K562 (cell line): ENCODE results near the gene RAD54L. TPM values are rescaled to one million over a fixed set of nuclear protein-coding genes. Genes with fewer than 3 reads are reported as not detected.

Experiments
- CBX3 ChIP-seq, 2 experiments: IDR thresholded peaks; 1 replicate in 1 of 2; 2 replicates in 1 of 2; pipeline ENCODE4 v1.6.1; 2012; ENCODE audit warnings: inconsistent platforms in 2 of 2, low read length in 2 of 2, borderline replicate concordance in 1 of 2, control low read depth in 1 of 2
- GATAD2B ChIP-seq: fragments of 450-650 bp; IDR thresholded peaks from 2 replicates; pipeline ENCODE4 v1.6.1; 2017; ENCODE audit warnings: mild to moderate bottlenecking, borderline replicate concordance
- MAX ChIP-seq: sonication (generic); formaldehyde crosslinking; IDR thresholded peaks from 2 replicates; pipeline ENCODE4 v1.9.0; 2022; ENCODE audit warnings: mild to moderate bottlenecking, missing genetic modification reagents
- MTA3 ChIP-seq: fragments of 450-650 bp; formaldehyde crosslinking; IDR thresholded peaks from 2 replicates; pipeline ENCODE4 v1.6.1; 2017; ENCODE audit warnings: mild to moderate bottlenecking, borderline replicate concordance
- NR0B1 ChIP-seq: fragments of 450-650 bp; IDR thresholded peaks from one replicate; pipeline ENCODE4 v1.6.1; 2018; ENCODE audit warnings: mild to moderate bottlenecking, moderate library complexity; ENCODE audit not compliant: partially characterized antibody
- NR2C2 ChIP-seq, 2 experiments: fragments of 200-800 bp in 1 of 2; sonication (Bioruptor generic) in 1 of 2; sonication (generic) in 1 of 2; formaldehyde crosslinking in 1 of 2; IDR thresholded peaks; 2 replicates each; pipeline versions ENCODE4 v1.6.1 to v1.8.0; 2016 to 2022; ENCODE audit warnings: mild to moderate bottlenecking in 1 of 2, missing compliant biosample characterization in 1 of 2, missing genetic modification characterization in 1 of 2, missing genetic modification reagents in 1 of 2
- ZC3H11A ChIP-seq: IDR thresholded peaks from 2 replicates; pipeline ENCODE4 v1.6.1; 2012; ENCODE audit warnings: low read depth, low read length, improper control_type of control experiment
- ZNF57 ChIP-seq: fragments of 450-650 bp; formaldehyde crosslinking; IDR thresholded peaks from 2 replicates; pipeline ENCODE4 v1.4.0; 2020; ENCODE audit warnings: mild to moderate bottlenecking, moderate library complexity
- polyA plus RNA-seq, 8 experiments: library from polyadenylated mRNA; depleted of rRNA in 4 of 8; stranded (reverse) in 5 of 8; unstranded in 3 of 8; fragments of >200 nt; fragmentation: Nextera tagmentation in 2 of 8; fragmentation: Illumina TruSeq in 1 of 8; extraction: Ambion mirVana in 2 of 8; extraction: Trizol in 1 of 8; gene quantifications; 2 replicates each; pipeline versions ENCODE4 v1.2.1 to v1.2.3, GENCODE V29; 2011 to 2014; ENCODE audit warnings: inconsistent platforms in 1 of 8, missing spikeins in 1 of 8
- total RNA-seq, 7 experiments: library from RNA; depleted of rRNA in 6 of 7; stranded (reverse); fragments of >200 nt in 6 of 7; fragmentation: Illumina TruSeq in 2 of 7; extraction: Trizol in 2 of 7; gene quantifications; 2 replicates each; pipeline versions ENCODE4 v1.2.1 to v1.2.3, GENCODE V29; 2011 to 2021; ENCODE audit warnings: low replicate concordance in 1 of 7
- TF ChIP-seq, protein P1 (sequence below): fragments of 450-650 bp; IDR thresholded peaks from 2 replicates; pipeline ENCODE4 v1.6.1; 2016; ENCODE audit warnings: mild to moderate bottlenecking, moderate library complexity
- TF ChIP-seq, protein P2 (sequence below): fragments of 250-450 bp; sonication (Bioruptor Pico); IDR thresholded peaks from 2 replicates; pipeline ENCODE4 v1.5.0; 2022; ENCODE audit warnings: mild to moderate bottlenecking

RAD54L gene
- total and polyA plus RNA-seq, 9 of the 15 experiments (the other 6 are each of a cell fraction or from before 2014, with no cell fraction given), result 17.9 to 92.3 (median 37.5) TPM

DNA sequence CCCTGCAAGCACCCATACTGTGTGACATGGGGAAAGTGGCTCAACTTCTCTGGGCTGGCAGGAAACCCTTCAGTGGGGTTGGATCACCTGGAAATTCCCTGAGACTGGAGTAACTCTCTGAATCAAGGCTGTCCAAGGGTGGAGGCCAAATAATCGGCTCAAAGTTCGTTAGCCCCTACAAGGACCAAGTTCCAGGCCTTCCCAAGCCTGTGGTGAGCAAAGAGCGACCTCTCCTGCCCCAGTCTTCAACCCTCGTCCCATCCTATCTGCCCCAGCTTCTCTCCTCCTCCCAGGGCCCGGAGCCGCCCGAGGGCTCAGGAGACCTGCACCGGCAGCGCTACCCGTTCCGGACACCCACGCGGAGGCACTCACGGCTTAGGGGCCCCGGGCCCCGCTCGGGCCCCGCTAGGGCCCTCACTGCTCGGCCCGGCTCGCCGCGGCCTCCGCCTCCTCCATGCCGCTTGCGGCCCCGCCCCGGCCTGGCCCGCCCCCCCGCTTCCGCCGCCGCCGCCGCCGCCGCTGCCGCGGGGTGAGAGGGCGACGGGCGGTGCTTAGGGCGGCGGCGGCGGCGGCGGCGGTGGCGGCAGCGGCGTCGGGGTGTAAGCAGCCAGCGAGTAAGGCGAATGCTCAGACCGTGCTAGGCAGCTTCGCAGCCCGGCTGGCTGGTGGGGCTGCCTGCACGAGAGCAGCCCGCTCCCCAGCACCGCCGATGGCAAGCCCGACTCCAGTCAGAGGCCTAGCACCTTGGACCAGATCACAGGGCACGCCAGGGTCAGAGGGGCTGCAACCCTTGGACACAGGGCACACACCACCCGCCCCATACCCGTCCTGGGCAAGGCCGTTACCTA is 49.4 kb upstream of the RAD54L start, which contains the start of gene POMGNT1 (continued):
- TF ChIP-seq, protein P1, sequence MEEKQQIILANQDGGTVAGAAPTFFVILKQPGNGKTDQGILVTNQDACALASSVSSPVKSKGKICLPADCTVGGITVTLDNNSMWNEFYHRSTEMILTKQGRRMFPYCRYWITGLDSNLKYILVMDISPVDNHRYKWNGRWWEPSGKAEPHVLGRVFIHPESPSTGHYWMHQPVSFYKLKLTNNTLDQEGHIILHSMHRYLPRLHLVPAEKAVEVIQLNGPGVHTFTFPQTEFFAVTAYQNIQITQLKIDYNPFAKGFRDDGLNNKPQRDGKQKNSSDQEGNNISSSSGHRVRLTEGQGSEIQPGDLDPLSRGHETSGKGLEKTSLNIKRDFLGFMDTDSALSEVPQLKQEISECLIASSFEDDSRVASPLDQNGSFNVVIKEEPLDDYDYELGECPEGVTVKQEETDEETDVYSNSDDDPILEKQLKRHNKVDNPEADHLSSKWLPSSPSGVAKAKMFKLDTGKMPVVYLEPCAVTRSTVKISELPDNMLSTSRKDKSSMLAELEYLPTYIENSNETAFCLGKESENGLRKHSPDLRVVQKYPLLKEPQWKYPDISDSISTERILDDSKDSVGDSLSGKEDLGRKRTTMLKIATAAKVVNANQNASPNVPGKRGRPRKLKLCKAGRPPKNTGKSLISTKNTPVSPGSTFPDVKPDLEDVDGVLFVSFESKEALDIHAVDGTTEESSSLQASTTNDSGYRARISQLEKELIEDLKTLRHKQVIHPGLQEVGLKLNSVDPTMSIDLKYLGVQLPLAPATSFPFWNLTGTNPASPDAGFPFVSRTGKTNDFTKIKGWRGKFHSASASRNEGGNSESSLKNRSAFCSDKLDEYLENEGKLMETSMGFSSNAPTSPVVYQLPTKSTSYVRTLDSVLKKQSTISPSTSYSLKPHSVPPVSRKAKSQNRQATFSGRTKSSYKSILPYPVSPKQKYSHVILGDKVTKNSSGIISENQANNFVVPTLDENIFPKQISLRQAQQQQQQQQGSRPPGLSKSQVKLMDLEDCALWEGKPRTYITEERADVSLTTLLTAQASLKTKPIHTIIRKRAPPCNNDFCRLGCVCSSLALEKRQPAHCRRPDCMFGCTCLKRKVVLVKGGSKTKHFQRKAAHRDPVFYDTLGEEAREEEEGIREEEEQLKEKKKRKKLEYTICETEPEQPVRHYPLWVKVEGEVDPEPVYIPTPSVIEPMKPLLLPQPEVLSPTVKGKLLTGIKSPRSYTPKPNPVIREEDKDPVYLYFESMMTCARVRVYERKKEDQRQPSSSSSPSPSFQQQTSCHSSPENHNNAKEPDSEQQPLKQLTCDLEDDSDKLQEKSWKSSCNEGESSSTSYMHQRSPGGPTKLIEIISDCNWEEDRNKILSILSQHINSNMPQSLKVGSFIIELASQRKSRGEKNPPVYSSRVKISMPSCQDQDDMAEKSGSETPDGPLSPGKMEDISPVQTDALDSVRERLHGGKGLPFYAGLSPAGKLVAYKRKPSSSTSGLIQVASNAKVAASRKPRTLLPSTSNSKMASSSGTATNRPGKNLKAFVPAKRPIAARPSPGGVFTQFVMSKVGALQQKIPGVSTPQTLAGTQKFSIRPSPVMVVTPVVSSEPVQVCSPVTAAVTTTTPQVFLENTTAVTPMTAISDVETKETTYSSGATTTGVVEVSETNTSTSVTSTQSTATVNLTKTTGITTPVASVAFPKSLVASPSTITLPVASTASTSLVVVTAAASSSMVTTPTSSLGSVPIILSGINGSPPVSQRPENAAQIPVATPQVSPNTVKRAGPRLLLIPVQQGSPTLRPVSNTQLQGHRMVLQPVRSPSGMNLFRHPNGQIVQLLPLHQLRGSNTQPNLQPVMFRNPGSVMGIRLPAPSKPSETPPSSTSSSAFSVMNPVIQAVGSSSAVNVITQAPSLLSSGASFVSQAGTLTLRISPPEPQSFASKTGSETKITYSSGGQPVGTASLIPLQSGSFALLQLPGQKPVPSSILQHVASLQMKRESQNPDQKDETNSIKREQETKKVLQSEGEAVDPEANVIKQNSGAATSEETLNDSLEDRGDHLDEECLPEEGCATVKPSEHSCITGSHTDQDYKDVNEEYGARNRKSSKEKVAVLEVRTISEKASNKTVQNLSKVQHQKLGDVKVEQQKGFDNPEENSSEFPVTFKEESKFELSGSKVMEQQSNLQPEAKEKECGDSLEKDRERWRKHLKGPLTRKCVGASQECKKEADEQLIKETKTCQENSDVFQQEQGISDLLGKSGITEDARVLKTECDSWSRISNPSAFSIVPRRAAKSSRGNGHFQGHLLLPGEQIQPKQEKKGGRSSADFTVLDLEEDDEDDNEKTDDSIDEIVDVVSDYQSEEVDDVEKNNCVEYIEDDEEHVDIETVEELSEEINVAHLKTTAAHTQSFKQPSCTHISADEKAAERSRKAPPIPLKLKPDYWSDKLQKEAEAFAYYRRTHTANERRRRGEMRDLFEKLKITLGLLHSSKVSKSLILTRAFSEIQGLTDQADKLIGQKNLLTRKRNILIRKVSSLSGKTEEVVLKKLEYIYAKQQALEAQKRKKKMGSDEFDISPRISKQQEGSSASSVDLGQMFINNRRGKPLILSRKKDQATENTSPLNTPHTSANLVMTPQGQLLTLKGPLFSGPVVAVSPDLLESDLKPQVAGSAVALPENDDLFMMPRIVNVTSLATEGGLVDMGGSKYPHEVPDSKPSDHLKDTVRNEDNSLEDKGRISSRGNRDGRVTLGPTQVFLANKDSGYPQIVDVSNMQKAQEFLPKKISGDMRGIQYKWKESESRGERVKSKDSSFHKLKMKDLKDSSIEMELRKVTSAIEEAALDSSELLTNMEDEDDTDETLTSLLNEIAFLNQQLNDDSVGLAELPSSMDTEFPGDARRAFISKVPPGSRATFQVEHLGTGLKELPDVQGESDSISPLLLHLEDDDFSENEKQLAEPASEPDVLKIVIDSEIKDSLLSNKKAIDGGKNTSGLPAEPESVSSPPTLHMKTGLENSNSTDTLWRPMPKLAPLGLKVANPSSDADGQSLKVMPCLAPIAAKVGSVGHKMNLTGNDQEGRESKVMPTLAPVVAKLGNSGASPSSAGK, result peak; percentile 66; the same call in 1 of the 2 replicates
- TF ChIP-seq GATAD2B (no peak), MTA3 (peak; percentile 37; the same call in 1 of the 2 replicates), MAX (CRISPR knock-in tag) (peak; percentile 37; the same call in 1 of the 2 replicates), NR2C2 (CRISPR knock-in tag; IDR thresholded peaks at IDR 0.05) (peak; percentile 68), NR2C2 (tag; IDR thresholded peaks at IDR 0.05) (peak; percentile 98), NR0B1 (no peak), ZC3H11A (no peak), ZNF57 (CRISPR knock-in tag) (peak; percentile 76; the same call in 1 of the 2 replicates), CBX3 (IDR thresholded peaks at IDR 0.05; ENCODE audit: borderline replicate concordance in 1 of 2, low read length in 2 of 2) (0 out of 3 replicates have a peak, but pooled peaks of 1 of the 2 experiments have one; percentile 35)
- TF ChIP-seq, protein P2, sequence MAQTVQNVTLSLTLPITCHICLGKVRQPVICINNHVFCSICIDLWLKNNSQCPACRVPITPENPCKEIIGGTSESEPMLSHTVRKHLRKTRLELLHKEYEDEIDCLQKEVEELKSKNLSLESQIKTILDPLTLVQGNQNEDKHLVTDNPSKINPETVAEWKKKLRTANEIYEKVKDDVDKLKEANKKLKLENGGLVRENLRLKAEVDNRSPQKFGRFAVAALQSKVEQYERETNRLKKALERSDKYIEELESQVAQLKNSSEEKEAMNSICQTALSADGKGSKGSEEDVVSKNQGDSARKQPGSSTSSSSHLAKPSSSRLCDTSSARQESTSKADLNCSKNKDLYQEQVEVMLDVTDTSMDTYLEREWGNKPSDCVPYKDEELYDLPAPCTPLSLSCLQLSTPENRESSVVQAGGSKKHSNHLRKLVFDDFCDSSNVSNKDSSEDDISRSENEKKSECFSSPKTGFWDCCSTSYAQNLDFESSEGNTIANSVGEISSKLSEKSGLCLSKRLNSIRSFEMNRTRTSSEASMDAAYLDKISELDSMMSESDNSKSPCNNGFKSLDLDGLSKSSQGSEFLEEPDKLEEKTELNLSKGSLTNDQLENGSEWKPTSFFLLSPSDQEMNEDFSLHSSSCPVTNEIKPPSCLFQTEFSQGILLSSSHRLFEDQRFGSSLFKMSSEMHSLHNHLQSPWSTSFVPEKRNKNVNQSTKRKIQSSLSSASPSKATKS (CRISPR knock-in tag), result no peak
